SK-N-DZ (cell line): ENCODE results near the gene TREH.

Source experiments
- DNase-seq: peaks from one replicate; pipeline ENCODE4 v3.0.0-alpha.2; 2015; ENCODE audit warnings: low spot score

TREH gene

DNA sequence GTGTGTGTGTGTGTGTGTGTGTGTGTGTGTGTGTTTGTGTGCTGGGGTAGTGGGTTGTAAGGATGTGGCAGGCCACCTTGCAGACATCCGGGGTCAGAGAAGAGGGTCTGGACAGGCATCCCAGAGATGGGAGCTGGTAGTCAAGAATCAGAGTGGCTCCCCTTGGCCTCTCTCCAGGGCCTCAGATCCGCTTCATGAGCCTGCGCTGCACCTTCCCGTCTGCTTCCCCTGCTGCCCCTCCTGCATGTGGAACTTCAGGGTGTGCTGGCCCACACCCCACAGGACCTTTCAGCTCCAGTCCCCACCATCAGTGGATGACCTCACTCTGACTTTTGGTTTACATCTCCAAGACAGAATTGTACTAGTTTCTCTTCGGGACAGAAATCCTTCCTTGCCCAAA is 31.2 kb downstream of the TREH start:
- DNase-seq = no peak

DNA sequence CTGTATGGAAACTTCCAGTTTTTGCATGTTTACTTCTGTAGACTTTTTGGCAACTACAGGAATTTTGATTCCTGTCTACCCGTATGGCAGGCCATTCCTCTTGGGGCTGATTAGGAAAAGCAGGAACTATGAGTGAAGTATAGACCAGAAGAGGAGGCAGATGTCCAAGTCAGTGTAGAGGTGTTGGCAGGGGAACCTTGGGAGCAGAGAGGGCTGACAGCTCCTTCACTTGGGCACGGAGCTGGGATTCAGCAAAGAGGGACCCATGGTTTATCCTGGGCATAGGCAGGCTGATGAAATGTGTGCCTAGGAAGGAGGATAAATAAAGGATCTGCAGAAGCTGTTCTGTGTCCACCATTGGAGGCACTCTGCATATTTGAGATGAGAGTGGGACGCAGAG is 33.1 kb downstream of the TREH start:
- no peak for DNase-seq

DNA sequence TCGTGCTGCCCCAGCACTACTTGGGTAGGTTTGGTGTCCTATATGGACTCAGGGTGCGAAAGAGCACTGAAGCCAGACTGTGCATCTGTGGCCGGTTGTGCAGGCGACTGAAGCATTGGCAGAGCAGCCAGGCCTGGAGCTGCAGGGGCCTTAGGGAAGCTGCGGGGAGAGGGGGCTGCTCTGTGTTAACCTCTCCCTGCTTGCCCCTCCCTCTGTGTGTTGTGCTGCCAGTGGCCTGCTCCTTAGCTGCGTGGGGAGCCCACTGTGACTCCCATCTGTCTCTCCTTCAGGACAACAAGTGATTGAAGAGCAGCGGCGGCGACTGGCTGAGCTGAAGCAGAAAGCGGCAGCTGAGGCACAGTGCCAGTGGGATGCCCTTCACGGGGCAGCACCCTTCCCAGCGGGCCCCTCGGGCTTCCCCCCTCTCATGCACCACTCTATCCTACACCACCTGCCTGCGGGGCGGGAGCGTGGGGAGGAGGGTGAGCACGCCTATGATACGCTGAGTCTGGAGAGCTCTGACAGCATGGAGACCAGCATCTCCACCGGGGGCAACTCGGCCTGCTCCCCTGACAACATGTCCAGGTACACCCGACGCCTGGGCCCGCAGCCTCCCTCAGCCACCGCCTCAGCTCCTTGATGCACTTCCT is 34.3 kb downstream of the TREH start:
- no peak for DNase-seq

DNA sequence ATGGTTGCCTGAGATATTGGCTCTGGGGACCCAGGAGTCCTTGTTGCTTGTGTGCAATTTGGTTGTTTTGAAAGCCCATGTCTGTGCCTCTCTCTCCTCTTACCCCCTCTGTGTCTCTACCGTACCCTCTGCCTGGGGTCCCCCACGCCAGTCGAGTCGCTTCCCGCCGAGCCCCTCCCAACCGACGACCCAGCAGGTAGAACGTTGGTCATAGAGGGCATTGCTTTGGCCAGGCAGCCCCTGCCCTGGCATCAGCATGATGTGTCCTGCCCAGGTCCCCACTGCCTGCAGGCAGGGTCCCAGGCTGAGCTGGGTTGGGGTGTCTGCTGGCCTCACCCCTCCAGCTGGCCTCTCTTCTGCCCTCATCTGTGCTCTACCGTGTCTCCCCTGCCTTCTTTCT is 35.0 kb downstream of the TREH start:
- DNase-seq = no peak

DNA sequence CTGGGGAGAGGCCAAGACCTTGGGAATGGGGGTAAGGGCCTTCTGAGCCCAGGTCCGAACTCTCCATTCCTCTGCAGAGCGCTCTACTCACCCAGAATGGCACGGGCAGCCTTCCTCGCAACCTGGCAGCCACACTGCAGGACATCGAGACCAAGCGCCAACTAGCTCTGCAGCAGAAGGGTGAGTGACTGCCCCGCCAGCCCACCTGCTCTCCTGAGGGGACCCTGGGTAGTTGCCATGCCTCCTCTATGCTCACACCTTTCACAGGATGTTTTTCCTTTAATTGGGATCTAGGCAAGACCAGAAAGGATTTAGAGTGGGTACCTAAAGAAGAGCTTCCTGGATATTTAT is 35.5 kb downstream of the TREH start:
- no peak for DNase-seq

DNA sequence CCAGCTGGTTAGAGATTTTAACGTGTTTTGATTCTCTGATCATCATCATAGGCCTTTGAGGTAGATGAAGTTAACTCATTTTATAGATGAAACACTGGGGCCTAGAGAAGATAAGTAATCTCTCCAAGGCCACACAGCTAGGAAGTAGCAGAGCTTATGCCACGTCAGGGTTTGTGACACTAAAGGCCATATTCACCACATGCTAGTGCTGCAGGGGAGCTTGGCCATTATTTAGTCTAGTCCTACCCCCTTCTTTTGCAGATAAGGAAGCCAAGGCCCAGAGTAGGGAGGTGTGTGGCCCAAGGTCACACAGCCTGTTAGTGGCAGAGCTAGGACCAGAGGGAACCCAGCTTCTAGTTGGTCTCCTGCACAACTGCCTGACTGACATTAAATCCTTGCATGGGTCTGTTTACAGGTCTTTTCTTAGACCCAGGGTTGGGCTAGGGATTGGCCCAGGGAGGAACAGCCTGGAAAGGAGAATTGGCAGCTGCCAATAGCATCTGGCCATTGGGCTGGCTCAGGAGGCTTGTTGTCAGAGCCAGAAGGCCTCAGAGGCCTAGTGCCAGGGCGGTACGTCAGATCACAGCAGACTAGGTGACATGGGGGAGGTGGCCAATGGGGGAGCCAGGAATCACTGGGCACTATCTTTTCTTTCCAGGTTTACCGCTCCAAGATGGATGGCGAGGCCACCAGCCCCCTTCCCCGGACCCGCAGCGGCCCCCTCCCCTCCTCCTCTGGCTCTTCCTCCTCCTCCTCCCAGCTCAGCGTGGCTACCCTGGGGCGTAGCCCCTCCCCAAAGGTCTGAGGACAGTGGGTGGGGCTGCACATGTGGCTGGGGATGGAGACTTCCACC is 36.1 kb downstream of the TREH start:
- DNase-seq = no peak

- DNase-seq = no peak
These were observed 37.9 kb downstream of the TREH start for GRCh38 chr11:118641397-118642019.

DNA sequence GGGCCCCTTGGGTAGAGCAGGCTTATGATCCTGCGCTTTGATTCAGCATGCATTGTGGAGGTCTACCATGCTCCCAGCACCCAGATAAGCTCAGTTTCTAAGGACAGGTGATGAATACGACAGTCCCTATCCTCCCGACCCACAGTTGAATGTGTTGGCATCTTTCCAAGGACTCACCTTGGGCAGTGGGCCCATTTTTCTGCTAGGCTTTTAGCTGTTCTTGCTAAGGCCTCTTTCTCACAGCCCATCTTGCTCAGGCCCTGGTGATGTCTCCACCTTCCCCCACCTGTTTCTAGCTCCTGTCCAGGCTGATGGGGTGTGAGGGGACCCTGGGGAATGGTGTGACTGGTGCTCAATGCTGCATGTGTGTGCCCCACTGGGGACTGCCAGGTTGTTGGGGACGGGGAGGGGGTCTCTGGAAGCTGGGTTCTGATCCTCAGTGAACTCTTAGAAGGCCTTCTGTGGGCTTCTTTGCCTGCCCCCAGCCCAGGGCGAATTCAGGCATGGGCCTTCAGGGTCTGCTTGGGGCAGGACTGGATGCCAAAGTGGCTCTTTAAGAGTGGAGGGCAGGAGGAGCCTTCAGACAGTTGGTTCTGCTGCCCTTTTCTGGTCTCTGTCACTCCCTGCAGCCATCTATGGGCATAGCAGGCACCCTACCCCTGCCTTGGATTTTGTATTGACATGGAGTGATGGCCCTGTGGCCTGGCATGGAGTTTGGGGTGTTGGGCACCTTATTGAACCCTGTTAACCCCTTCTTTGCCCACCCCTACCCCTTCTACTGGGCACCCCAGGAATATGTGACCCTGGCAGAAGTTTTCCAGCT is 38.9 kb downstream of the TREH start:
- DNase-seq = no peak

DNA sequence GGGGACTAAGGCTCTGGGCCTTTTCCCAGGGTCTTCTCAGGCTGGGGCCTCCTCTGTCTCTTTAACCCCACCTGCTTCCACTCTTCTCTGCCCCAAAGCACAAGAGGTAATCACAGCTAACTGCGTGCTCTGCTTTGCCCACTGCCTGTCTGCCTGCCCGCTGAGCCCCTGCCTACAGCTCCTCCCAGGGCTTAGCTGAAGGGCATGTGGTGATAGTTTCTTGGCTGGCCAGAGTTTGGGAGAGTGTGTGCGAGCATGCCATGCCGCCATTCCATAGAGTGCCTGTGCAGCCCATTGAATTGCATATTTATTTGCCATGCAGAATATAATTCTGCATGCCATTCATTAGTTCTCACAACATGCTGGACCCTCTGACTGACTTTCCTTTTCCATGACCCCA is 39.6 kb downstream of the TREH start:
- no peak for DNase-seq

GRCh38 chr11:118638726-118639125 is 40.7 kb downstream of the TREH start:
- no peak for DNase-seq

DNA sequence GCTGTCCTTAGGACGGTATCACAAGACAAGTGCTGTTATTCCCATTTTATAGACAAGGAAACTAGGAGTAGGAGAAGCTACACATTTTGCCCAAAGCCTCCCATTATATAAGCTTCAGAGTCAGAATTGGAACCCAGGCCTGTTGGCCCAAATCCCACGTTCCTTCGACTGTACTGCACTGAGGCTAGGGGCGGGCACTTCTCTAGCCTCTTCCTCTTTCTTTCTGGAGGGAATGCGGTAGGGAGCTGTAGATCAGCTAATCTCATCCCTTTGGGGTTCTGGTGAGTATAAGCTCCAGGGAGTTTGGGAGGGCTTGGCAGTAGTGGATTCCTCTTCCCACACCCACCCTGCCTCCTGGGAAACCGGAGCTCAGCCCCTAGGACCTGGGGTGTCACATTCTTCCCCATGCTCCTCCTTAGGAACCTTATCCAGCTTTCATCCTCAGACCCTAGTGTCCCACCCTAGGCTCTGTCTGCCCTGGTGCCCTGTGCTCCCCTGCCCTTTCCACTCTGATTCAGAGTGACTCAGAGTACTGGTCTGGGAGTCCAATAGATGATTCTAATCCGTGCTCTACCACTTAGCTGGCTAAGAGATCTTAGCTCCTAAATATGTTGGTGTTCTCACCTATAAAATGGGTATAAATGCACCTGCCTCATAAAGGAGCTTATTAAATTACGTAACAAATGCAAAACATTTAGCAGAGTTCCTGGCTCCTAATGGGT is 42.7 kb downstream of the TREH start:
- no peak for DNase-seq

DNA sequence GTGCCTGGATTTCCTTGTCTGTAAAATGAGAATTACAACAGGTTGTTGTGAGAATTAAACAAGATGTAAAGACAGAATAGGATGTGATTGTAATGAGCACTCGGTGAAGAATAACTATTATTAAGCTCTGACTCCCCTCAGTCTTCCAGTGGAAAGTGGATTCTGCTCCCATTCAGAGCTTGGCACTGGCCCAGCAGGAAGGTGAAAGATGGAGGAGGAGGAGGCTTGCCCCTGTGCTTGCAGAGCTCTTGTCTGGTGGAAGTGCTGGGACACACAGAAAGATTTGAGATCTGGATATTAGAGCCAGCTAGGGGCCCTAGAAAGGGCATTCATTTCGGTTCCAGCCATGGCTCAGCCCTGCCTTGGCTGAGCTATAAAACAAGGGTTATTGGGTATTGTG is 43.8 kb downstream of the TREH start:
- no peak for DNase-seq

DNA sequence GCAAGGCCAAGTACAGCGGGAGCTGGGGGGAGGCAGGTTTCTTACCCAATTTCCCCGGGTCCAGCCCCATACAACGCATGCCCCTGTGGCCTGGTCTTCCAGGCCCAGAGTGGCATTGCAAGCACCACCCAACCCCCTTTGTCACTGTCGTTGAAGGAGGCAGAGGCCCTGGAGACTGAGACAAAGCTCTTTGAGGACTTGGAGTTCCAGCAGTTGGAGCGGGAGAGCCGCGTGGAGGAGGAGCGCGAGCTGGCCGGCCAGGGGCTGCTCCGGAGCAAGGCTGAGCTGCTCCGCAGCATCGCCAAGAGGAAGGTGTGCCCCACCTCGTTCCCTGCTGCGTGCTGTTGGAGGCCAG is 44.2 kb downstream of the TREH start:
- DNase-seq = no peak

- peak; percentile 58 for DNase-seq
These were observed 44.8 kb downstream of the TREH start for GRCh38 chr11:118634431-118635236.

DNA sequence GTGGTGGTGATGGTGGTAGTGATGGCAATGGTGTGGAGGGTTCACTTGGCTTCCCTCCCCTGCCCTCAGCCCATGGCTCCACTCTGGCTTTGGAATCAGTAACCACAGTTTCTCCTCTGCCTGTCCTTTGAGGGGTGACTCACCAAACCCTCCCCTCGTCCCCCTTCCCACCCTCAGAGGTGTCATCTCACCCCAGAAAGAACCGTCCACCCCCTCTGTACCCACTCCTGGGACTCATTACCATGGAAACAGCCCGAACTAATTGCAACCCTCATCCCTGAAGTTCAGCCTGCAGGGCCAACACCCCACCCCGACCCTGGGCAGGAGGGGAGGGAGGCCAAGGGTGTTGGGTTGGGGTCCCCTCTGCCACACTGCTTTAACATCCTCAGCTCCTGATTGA is 45.5 kb downstream of the TREH start:
- no peak for DNase-seq

DNA sequence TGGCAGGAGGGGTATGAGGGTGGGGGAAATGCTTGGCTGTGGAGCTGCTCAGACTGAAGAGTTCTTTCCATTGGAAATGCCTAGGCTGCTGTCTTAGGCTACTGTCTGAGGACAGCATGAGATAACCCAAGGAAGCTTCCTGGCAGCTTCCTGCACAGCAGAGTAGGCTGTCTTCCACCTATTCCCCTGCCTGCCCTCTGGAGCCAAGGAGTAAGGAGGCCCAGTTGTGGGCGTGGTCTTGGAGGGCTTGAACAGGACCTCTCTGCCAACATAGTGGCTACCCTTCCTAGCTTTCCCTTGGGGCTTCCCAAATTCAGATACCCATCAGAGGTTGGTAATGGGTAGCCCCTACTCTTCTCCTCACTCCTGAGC is 46.1 kb downstream of the TREH start:
- DNase-seq = no peak

DNA sequence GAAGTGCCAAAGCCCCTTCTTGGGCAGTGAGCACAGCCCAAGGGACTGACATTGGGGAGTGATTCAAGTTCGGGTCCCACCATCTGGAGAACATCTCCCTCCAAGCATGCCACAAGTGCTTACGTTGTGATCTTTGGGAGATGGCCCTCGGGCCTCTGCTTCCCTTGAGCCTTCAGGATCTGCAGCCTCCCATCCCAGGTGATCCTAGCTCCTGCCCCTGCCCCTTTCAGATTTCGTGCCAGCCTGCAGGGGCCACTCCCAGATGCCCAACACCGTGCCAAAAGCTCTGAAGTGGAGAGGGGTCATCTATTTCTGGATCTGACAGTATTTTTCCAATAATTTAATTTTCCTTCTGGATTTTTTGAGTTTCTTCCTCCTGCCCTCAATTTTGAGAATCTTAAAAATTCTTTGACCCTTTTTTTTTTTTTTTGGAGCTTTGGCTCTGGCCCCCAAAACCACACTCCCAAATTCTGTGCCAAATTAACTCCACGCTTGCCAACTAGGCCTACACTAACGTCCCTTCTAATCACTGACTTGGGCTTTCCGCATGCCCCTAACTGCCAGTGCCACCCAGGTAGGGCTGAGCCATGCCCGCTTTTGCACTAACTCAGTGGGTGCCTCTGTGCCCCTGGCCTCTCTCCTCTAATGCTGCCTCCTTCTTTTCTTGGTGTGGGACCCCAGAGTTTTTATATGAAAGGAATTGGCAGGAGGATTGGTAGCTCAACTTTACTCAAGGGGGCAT is 46.7 kb downstream of the TREH start:
- no peak for DNase-seq

DNA sequence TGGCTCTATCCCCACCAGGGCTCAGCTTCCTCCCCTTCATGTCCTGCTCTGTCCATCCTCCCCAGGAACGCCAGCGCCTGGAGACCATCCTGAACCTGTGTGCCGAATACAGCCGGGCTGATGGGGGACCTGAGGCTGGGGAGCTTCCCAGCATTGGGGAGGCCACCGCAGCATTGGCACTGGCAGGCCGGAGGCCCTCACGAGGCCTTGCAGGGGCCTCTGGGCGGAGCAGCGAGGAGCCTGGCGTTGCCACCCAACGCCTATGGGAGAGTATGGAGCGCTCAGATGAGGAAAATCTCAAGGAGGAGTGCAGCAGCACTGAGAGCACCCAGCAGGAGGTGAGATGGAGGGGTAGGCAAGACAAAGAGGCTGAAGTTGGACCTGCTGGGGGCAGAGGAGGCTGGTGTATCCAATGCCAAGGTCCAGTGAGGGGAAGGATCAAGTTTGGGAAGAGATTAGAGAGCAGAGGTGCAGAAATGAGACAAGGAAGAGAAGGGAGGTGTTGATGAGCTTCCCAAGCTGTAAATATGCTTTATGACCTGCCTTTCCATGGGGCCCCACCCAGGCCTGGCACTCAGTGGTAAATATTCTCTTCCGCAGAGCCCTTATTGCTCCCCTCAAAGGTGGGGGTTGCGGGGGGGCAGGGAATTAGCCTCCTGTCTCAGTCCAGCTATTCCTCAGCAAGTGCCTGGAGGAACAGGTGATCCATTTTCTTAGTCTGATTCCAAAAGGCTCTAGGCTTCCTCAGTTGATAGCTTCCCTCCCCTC is 48.1 kb downstream of the TREH start:
- no peak for DNase-seq
